Epidermal melanocyte (primary cell): ENCODE measurements around the gene PTPRD.

Experiments used
- DNase-seq: peaks from one replicate; pipeline ENCODE4 v3.0.0; 2011; ENCODE audit warnings: low spot score; ENCODE audit not compliant: insufficient read length

The PTPRD gene

GRCh38 chr9:10173561-10173960 lies 439.2 kb downstream of the PTPRD start:
- no peak for DNase-seq

- DNase-seq = no peak
Measured at GRCh38 chr9:10172476-10172875, 440.3 kb downstream of the PTPRD start.

- DNase-seq = no peak
Measured at GRCh38 chr9:10168241-10168640, 444.6 kb downstream of the PTPRD start.

- DNase-seq = no peak
Measured at GRCh38 chr9:10148796-10149195, 464.0 kb downstream of the PTPRD start.

- DNase-seq = no peak
Measured at GRCh38 chr9:10146517-10147331, 466.1 kb downstream of the PTPRD start.

- DNase-seq = no peak
Measured at GRCh38 chr9:10144355-10144754, 468.4 kb downstream of the PTPRD start.

- no peak for DNase-seq
Measured at GRCh38 chr9:10135553-10135952, 477.2 kb downstream of the PTPRD start.

GRCh38 chr9:10134266-10134665 lies 478.5 kb downstream of the PTPRD start:
- no peak for DNase-seq

- DNase-seq = no peak
Measured at GRCh38 chr9:10130061-10130675, 482.6 kb downstream of the PTPRD start.

- no peak for DNase-seq
Measured at GRCh38 chr9:10127867-10128266, 484.9 kb downstream of the PTPRD start.

GRCh38 chr9:10112798-10113197 lies 500.0 kb downstream of the PTPRD start:
- DNase-seq = no peak

- no peak for DNase-seq
Measured at GRCh38 chr9:10112070-10112469, 500.7 kb downstream of the PTPRD start.

- no peak for DNase-seq
Measured at GRCh38 chr9:10108815-10109214, 504.0 kb downstream of the PTPRD start.

GRCh38 chr9:10104774-10105173 lies 508.0 kb downstream of the PTPRD start:
- DNase-seq = no peak

GRCh38 chr9:10095208-10095607 lies 517.6 kb downstream of the PTPRD start:
- no peak for DNase-seq

GRCh38 chr9:10094563-10094962 lies 518.2 kb downstream of the PTPRD start:
- no peak for DNase-seq

- no peak for DNase-seq
Measured at GRCh38 chr9:10080012-10080411, 532.8 kb downstream of the PTPRD start.

GRCh38 chr9:10079284-10079964 lies 533.4 kb downstream of the PTPRD start:
- DNase-seq = no peak

GRCh38 chr9:10071579-10071978 lies 541.2 kb downstream of the PTPRD start:
- no peak for DNase-seq

- no peak for DNase-seq
Measured at GRCh38 chr9:10062629-10063395, 550.0 kb downstream of the PTPRD start.

- DNase-seq = no peak
Measured at GRCh38 chr9:10059044-10059443, 553.8 kb downstream of the PTPRD start.
